H9 (cell line): Measurements from ENCODE around the gene IGF2BP2. TPM values are rescaled to one million over a fixed set of nuclear protein-coding genes. Genes with fewer than 3 reads are reported as not detected.

ENCODE experiments used
- DNase-seq: peaks from one replicate; pipeline ENCODE4 v3.0.0-alpha.2; 2017
- H2AFZ ChIP-seq: one replicate; pipeline ENCODE4 v1.6.1; 2013; ENCODE audit warnings: mild to moderate bottlenecking, low read length, control low read depth, moderate library complexity
- H2AK5ac ChIP-seq: 2 replicates; pipeline ENCODE4 v1.6.1; 2013; ENCODE audit warnings: low read length, control low read depth, mixed read lengths; ENCODE audit not compliant: insufficient read length
- H2BK120ac ChIP-seq: one replicate; pipeline ENCODE4 v1.6.1; 2013; ENCODE audit warnings: low read depth, mild to moderate bottlenecking, low read length, control low read depth, inconsistent platforms; ENCODE audit not compliant: poor library complexity, severe bottlenecking
- H2BK12ac ChIP-seq: 2 replicates; pipeline ENCODE4 v1.6.1; 2013; ENCODE audit warnings: low read length, control low read depth, mixed read lengths, low read depth; ENCODE audit not compliant: insufficient read length
- H2BK15ac ChIP-seq: 2 replicates; pipeline ENCODE4 v1.6.1; 2013; ENCODE audit warnings: low read depth, low read length, control low read depth
- H2BK20ac ChIP-seq: one replicate; pipeline ENCODE4 v1.6.1; 2013; ENCODE audit warnings: low read depth, mild to moderate bottlenecking, low read length, control low read depth, inconsistent platforms; ENCODE audit not compliant: poor library complexity, severe bottlenecking
- H2BK5ac ChIP-seq: 2 replicates; pipeline ENCODE4 v1.6.1; 2013; ENCODE audit warnings: low read length, control low read depth, mixed read lengths; ENCODE audit not compliant: insufficient read length
- H3K14ac ChIP-seq: 2 replicates; pipeline ENCODE4 v1.6.1; 2013; ENCODE audit warnings: low read length, control low read depth; ENCODE audit not compliant: insufficient read depth
- H3K18ac ChIP-seq: 2 replicates; pipeline ENCODE4 v1.6.1; 2013; ENCODE audit warnings: low read depth, mild to moderate bottlenecking, mixed read lengths, low read length, control low read depth; ENCODE audit not compliant: insufficient read length
- H3K23ac ChIP-seq: 2 replicates; pipeline ENCODE4 v1.6.1; 2013; ENCODE audit warnings: low read length, control low read depth, mixed read lengths, low read depth; ENCODE audit not compliant: insufficient read length
- H3K23me2 ChIP-seq: 2 replicates; pipeline ENCODE4 v1.6.1; 2013; ENCODE audit warnings: low read depth, mild to moderate bottlenecking, mixed read lengths, low read length, control low read depth; ENCODE audit not compliant: insufficient read length, poor library complexity, severe bottlenecking
- H3K27ac ChIP-seq: 2 replicates; pipeline ENCODE4 v1.5.1; 2013; ENCODE audit warnings: low read length, control low read depth, mixed read lengths, low read depth; ENCODE audit not compliant: insufficient read length
- H3K27me3 ChIP-seq: 2 replicates; pipeline ENCODE4 v1.6.1; 2013; ENCODE audit warnings: low read length, control low read depth, inconsistent platforms; ENCODE audit not compliant: insufficient read depth
- H3K4ac ChIP-seq: 2 replicates; pipeline ENCODE4 v1.6.1; 2013; ENCODE audit warnings: low read depth, mild to moderate bottlenecking, control low read depth, inconsistent platforms, low read length, moderate library complexity
- H3K4me1 ChIP-seq: 2 replicates; pipeline ENCODE4 v1.6.1; 2013; ENCODE audit warnings: low read length, control low read depth, inconsistent platforms; ENCODE audit not compliant: insufficient read depth
- H3K4me2 ChIP-seq: 2 replicates; pipeline ENCODE4 v1.6.1; 2013; ENCODE audit warnings: low read length, control low read depth, mixed read lengths; ENCODE audit not compliant: insufficient read length, insufficient read depth
- H3K56ac ChIP-seq: 2 replicates; pipeline ENCODE4 v1.6.1; 2013; ENCODE audit warnings: low read depth, mild to moderate bottlenecking, mixed read lengths, low read length, control low read depth; ENCODE audit not compliant: insufficient read length
- H3K79me1 ChIP-seq: 2 replicates; pipeline ENCODE4 v1.6.1; 2013; ENCODE audit warnings: low read depth, mild to moderate bottlenecking, moderate library complexity, low read length, control low read depth, inconsistent platforms; ENCODE audit not compliant: insufficient read depth, poor library complexity, severe bottlenecking
- H3K79me2 ChIP-seq: 2 replicates; pipeline ENCODE4 v1.6.1; 2013; ENCODE audit warnings: low read length, control low read depth, inconsistent platforms; ENCODE audit not compliant: insufficient read depth
- H3K9ac ChIP-seq: 2 replicates; pipeline ENCODE4 v1.6.1; 2013; ENCODE audit warnings: low read length, control low read depth, mixed read lengths; ENCODE audit not compliant: insufficient read length; ENCODE audit errors: extremely low read depth
- H3K9me3 ChIP-seq: one replicate; pipeline ENCODE4 v1.6.1; 2013; ENCODE audit warnings: low read depth, low read length, inconsistent platforms; ENCODE audit not compliant: control insufficient read depth
- H3T11ph ChIP-seq: one replicate; pipeline ENCODE4 v1.6.1; 2013; ENCODE audit warnings: mild to moderate bottlenecking, low read length, control low read depth, inconsistent platforms
- H4K20me1 ChIP-seq: one replicate; pipeline ENCODE4 v1.6.1; 2013; ENCODE audit not compliant: control insufficient read depth, insufficient read length, insufficient read depth
- H4K5ac ChIP-seq: 2 replicates; pipeline ENCODE4 v1.6.1; 2013; ENCODE audit warnings: low read depth, mild to moderate bottlenecking, mixed read lengths, low read length, control low read depth; ENCODE audit not compliant: insufficient read length
- H4K8ac ChIP-seq: replicated peaks from 2 replicates; pipeline ENCODE4 v1.6.1; 2013; ENCODE audit warnings: low read length, control low read depth, mixed read lengths, low read depth; ENCODE audit not compliant: insufficient read length
- H4K91ac ChIP-seq: 2 replicates; pipeline ENCODE4 v1.6.1; 2013; ENCODE audit warnings: low read depth, mild to moderate bottlenecking, moderate library complexity, mixed read lengths, low read length, control low read depth; ENCODE audit not compliant: insufficient read length
- H3K27ac Mint-ChIP-seq, 3 experiments: 2 replicates in 2 of 3; 3 replicates in 1 of 3; pipeline ENCODE4 v1.8.0; 2020 to 2021; ENCODE audit warnings: mixed read lengths in 3 of 3, mild to moderate bottlenecking in 1 of 3, moderate library complexity in 1 of 3
- H3K27me3 Mint-ChIP-seq: 2 replicates; pipeline ENCODE4 v1.8.0; 2021; ENCODE audit warnings: low read depth, mild to moderate bottlenecking, moderate library complexity, mixed read lengths
- H3K36me3 Mint-ChIP-seq, 3 experiments: 2 replicates in 2 of 3; 3 replicates in 1 of 3; pipeline ENCODE4 v1.8.0; 2020 to 2021; ENCODE audit warnings: low read depth in 3 of 3, mixed read lengths in 3 of 3; ENCODE audit not compliant: insufficient read depth in 1 of 3
- H3K4me1 Mint-ChIP-seq, 2 experiments: 2 replicates each; pipeline ENCODE4 v1.8.0; 2020; ENCODE audit warnings: mixed read lengths in 2 of 2
- H3K4me3 Mint-ChIP-seq, 2 experiments: 2 replicates in 1 of 2; 3 replicates in 1 of 2; pipeline ENCODE4 v1.8.0; 2020 to 2021; ENCODE audit warnings: mild to moderate bottlenecking in 2 of 2, mixed read lengths in 2 of 2, moderate library complexity in 1 of 2
- H3K9me3 Mint-ChIP-seq, 2 experiments: 2 replicates in 1 of 2; 3 replicates in 1 of 2; pipeline ENCODE4 v1.8.0; 2020; ENCODE audit warnings: mild to moderate bottlenecking in 2 of 2, mixed read lengths in 2 of 2, moderate library complexity in 1 of 2
- CTCF ChIP-seq: fragments of 200-600 bp; sonication (generic); conservative IDR thresholded peaks from 3 replicates; pipeline ENCODE4 v1.8.0; 2021; ENCODE audit warnings: antibody characterized with exemption, mild to moderate bottlenecking
- WGBS: extraction: QIAGEN DNeasy Blood & Tissue Kit; methylation state at CpG from one replicate; pipeline ENCODE4 v1.1.7; 2013; ENCODE audit warnings: missing lambda C conversion rate, low lambda C conversion rate, mixed read lengths; ENCODE audit not compliant: insufficient read length; ENCODE audit errors: extremely low coverage; 5-methylcytosine and 5-hydroxymethylcytosine counted together
- total RNA-seq: library from RNA; stranded (reverse); gene quantifications from 2 replicates; pipeline ENCODE4 v1.2.1, GENCODE V29; 2021

IGF2BP2 gene
- total RNA-seq, 1 experiment from 2014 or later = 130 TPM

GRCh38 chr3:185741586-185741985 lies 83.3 kb downstream of the IGF2BP2 start:
- no peak overlapping the region for H3K4ac ChIP-seq
- Mint-ChIP-seq H3K36me3 (peaks cover 0 to 4% (median 2%) of the 10 kb centered on the region in 3 experiments; a peak in 3 of 7 replicates), H3K4me3 (no peak overlapping the region), H3K9me3 (no peaks in the 10 kb centered on the region), H3K4me1 (peaks cover 46 to 48% of the 10 kb centered on the region in 2 experiments), H3K27ac (no peak overlapping the region), H3K27me3 (no peaks in the 10 kb centered on the region)
- H3T11ph ChIP-seq = no peak overlapping the region
- no peak overlapping the region for H3K18ac ChIP-seq
- no peak overlapping the region for H2BK20ac ChIP-seq
- no CpG with 5 or more reads among the region's 2 CpGs for WGBS
- TF ChIP-seq CTCF = no peak
- H3K23me2 ChIP-seq = no peaks in the 10 kb centered on the region
- no peak overlapping the region for H2BK5ac ChIP-seq
- no peak overlapping the region for H3K23ac ChIP-seq
- no peaks in the 10 kb centered on the region for H3K27me3 ChIP-seq
- no peak overlapping the region for H2BK120ac ChIP-seq
- no peak for DNase-seq
- H4K5ac ChIP-seq = no peak overlapping the region
- no peak overlapping the region for H2AK5ac ChIP-seq
- H4K20me1 ChIP-seq = no peaks in the 10 kb centered on the region
- H3K56ac ChIP-seq = no peak overlapping the region
- H3K9ac ChIP-seq = no peak overlapping the region
- H4K91ac ChIP-seq = no peak overlapping the region
- H2AFZ ChIP-seq = no peak overlapping the region
- H4K8ac ChIP-seq = no peak overlapping the region
- H3K79me1 ChIP-seq = peaks cover 4% of the 10 kb centered on the region
- H2BK12ac ChIP-seq = no peak overlapping the region
- H3K4me2 ChIP-seq = no peak overlapping the region
- H3K4me1 ChIP-seq = peaks cover 8% of the 10 kb centered on the region; the same call in 1 of the 2 replicates
- H3K14ac ChIP-seq = no peak overlapping the region
- H2BK15ac ChIP-seq = no peak overlapping the region
- no peak overlapping the region for H3K27ac ChIP-seq
- H3K79me2 ChIP-seq = peaks cover 10% of the 10 kb centered on the region; the same call in 1 of the 2 replicates
- H3K9me3 ChIP-seq = no peaks in the 10 kb centered on the region
